Measurements from ENCODE around the gene ULBP3.
A peak's percentile ranks its signal among the peaks of the same experiment; 100 is the strongest.
"Not testable (repeated sequence)": the region's sequence is repeated elsewhere in the genome, so short reads cannot be mapped to it uniquely, and the experiment has no call there.

ULBP3 gene

DNA sequence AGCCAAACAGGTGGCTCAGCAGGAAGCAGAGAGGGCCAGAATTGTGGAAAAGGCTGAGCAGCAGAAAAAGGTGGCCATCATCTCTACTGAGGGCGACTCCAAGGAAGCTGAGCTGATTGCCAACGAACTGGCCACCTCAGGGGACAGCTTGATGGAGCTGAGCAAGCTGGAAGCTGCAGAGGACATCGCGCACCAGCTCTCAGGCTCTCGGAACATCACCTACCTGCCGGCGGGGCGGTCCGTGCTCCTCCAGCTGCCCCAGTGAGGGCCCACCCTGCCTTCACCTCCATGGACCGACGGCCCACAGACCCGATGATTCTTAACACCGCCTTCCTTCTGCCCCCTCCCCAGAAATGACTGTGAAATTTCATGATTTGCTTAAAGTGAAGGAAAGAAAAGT lies 25.8 kb downstream of the ULBP3 start:
- no peak for DNase-seq (ENCODE audit: low read depth)

DNA sequence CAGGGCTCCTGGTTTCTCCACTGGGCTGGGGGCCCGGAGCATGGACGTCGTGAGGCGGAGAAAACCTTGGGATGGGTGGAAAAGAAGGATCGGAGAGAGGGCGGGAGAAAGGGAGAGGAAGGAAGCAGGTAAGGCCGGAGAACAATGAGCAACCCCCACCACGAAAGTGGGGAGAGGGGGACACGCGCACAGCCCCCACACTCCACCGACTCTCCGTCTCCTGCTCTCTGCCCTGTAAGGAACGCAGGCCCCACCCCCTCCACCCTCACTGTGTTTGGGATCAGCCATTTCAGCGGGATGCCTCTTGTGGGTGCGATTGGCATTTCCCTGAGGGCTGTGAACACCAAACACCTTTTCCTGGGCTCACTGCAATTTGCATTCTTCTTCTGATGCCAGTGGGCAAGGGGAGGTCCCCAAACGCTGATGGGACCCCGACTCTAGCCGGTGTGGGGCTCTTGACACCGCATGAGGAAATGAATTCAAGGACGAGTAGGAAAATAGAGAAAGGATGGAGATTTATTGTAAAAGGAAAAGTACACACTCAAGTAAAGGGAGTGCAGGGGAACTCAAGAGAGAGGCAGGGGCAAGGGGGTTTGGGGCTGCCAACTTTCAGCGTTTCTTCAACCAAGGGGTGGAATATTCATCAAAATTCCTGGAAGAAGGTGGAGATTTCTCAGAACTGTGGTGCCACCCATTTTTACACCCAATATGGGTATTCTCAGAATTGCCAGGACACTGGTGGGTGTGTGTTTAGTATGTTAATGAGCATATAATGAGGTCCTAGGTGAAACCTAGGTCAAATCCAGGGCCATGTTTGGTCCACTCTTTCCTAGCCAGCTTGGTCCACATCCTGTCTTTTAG lies 30.5 kb downstream of the ULBP3 start:
- no peak for DNase-seq (ENCODE audit: low read depth)

DNA sequence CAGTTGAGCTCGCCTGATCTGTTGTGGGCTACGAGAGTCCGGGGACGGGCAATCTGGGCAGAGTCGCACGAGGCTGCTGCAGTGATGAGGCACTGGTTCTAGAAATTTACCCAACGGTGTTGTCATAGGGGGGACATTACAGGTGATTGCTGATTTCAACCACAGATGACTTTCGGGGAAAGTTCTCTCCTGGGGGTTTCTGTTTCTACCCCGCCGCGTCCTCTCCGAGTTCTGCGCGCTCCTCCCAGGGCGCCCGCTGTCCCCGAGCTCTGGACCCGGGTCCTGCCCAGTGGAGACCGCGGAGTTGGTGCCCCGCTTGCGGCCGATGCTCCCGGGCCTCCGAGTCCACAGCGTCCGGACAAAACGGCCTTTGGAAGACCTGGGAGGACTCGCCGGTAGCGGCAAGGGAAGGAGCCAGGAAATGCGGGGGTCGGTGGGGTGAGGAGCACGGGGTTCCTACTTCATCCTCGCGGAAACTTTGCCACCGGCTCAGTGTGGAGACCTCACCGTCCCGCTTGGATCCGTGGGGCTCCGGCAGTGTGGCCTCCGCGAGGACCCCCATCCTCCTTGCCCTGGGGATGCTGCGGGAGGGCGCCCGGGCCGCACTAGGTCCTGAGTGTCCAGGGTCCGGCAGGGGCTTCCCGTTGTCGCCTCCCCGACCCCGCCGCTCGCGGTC lies 31.3 kb downstream of the ULBP3 start:
- DNase-seq (ENCODE audit: low read depth), result no peak

DNA sequence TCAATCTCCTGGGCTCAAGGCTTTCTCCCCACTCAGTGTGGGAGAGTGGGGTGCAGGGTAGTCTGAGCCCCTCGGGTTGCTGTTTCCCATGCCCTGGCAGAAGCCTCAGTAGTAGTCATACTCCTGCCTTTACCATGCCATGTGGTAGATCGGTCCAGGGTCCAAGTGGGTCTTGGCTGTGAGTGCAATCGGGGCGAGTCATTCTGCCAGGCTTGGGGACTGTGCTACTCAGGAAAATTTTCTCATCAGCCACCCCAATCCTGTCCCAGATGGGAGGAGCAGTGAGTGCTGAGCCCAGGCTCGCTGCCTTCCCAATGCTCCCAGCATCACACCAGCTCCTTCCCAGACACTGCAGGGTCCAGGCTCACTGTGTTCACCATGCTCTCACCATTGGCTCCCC lies 32.8 kb downstream of the ULBP3 start:
- DNase-seq (ENCODE audit: low read depth), result no peak

DNA sequence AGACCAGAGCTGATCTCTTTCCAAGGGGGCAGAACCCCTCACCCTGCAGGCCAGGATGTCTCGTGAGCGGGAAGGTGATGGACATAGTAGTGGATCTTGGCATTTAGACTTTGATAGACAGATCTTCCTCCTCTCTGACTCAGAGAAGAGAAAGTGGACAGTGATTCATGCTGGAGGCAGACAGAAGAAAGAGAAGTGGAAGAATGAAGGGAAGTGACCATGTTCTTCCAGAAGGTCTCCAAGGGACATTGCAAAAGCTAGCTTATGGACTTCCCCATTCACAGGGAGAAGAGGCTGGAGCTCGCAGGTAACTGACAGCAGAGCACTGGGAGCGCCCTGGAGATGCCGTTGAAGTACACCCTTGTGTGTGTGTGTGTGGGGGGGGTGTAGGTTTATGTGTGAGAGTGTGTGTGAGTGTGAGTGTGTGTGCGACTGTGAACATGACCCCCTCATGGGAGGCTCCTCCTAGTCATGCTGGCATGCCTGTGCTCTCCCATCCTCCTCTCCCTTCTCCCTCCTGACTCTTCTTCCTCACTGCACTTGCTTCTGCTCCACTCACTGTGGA lies 35.6 kb downstream of the ULBP3 start:
- no peak for DNase-seq (ENCODE audit: low read depth)

DNA sequence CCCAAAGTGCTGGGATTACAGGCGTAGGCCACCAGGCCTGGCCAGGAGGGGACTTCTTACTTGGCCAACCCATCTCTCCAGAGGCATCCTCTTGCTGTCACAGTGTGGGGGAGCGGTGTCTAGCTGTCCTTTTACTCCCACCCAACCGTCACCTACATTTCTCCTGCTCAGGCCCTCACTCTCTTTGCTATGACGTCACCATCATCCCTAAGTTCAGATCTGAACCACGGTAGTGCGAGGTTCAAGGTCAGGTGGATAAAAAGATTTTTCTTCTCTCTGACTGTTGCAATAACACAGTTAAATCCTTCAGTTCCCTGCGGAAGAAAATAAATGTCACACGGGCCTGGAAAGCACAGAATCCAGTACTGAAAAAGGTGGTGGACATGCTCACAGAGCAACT lies 36.3 kb downstream of the ULBP3 start:
- DNase-seq (ENCODE audit: low read depth), result no peak

DNA sequence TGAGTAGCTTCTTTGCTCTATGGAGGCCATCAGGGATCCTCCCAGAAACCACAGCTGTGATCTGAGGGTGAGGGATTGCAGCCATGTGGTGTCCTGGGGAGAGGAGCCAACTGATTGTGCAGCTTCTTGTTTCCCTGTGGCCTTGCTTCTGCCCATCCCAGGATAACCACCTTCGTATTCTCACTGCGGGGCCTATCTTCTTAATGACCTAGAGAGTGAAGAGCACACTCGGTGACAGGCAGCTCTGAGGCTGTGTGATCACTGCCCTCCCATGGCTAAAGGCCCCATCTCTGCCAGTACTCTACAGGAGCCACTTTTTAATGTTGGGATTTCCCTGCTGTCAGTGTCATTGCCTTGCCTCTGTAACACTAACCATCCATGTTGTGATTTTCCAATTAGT lies 38.3 kb downstream of the ULBP3 start:
- DNase-seq (ENCODE audit: low read depth), result no peak

DNA sequence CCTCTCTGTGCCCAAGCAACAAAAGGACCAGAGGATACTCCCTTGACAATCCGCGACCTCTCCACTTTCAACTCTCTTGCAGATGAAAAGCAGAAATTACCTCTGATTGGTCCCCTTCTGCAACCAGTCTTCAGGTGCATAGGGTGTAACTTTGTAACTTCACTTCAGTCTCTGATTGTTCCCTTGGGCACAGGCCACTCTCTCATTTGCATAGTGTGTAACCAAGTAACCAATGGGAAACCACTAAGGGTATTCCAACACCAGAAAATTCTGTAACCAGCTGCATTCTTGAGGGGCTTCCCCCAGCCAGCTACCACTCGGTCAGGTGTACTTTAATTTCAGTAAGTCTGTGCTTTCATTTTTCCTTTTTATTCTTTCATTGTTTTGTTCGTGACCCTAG lies 39.2 kb downstream of the ULBP3 start:
- DNase-seq (ENCODE audit: low read depth), result no peak

DNA sequence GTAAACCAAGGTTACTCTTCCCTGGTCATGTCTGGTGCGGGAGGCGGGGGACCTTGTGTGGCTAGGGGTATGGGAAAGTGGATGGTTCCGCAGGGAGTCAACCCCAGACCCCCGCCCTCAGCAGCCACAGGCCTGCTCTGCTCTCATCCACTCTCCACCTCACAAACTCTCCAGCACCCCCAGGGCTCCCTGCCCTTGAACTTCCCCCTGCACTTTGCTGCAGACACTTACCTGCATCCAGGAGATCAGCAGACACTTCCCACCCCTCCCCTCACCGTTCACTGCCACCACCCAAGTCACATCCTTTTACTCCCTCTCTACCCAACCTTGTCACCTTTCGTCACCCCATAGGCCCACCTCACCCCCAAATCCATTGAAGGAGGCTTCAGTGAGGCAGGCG lies 39.6 kb downstream of the ULBP3 start:
- no peak for DNase-seq (ENCODE audit: low read depth)

DNA sequence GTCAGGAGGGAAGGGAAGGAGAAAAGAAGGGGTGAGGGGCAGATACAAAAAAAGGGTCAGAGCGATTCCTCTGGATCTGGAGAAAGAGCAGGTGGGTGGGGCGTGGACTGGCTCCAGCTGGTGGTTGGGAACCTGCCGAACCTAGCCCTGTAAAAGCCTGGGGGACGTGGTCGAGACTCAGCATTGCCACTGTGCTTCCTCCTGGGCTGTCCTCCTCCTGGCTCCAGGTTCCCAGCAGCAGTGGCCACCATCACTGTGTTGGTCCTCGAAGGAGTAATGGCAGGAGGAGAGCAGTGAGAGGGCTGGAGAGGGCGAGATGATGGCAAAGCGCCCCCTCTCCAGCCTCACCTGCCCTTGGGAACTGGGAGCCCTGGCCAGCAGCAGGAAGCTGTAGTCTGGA lies 40.1 kb downstream of the ULBP3 start:
- DNase-seq (ENCODE audit: low read depth), result no peak

DNA sequence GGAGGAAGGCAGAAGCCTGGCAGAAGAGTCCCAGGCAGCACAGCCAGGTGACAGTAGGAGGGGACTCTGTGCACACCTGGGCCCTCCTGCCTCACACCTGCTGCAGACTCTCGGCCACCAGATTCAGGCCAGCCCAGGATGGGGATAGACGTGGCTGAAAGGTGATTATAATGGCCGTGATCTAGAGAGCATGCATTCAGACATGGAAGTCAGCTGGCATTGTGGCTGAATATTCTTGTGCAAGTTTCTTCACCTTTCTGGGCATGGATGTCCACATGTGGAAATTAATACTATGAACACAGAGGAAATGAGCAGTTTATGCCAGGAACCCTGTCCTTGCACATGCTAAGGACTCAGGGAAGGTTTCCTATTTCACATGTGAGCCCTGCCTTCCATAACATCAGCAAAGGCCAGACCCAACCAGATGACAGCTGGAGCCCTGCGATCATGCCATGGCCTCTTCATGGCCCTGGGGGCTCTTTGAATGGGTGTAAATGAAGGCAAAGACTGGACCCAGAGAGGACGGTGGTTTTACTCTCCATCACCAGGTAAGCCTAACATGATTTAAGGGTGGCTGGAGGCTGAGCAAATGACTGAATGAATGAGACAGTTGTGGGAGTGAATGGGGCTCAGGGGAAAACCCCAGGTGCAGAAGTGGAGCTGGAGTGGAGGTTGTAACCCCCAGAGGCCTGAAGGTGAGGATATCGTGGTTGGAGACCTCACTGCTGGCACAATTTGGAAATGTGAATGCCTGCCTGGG lies 40.9 kb downstream of the ULBP3 start:
- DNase-seq (ENCODE audit: low read depth), result no peak

DNA sequence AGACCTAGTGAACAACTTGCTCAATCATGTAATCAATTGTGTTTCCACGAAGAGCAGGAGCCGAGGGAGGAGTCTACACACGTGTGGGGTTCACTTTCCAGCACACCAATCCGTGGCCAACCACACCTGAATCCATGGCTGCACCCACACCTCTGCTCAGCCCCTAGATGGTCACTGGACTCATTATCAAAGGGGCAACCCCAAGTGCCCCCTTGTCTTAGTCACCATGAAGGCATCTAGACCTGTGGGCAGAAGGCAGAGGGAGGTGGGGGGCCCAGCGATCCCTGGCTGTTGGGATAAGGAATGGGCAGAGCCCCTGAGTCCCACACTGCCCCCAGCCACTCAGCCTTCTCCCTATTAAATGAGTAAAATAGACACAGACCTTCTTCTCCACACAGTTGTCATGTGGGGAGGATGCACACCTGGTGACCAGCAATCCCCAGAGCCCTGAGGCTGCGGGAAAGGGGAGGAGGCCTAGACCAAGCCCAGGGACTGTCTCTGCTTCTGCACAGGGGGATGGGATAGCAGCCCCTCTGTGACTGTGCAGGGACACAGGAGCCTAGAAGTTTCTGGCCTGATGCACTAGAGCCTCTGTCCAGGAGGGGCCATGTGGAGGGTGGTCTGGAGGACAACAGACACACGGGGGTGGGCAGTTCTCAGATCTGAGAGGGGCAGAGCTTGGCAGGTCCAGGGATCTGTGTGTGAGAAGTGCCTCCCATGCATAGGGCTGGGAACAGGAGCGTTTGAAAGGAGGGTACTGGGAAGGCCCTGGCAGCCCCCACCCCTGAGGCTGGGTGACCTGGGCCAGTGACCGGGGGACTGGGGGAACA lies 41.7 kb downstream of the ULBP3 start:
- DNase-seq (ENCODE audit: low read depth), result no peak

DNA sequence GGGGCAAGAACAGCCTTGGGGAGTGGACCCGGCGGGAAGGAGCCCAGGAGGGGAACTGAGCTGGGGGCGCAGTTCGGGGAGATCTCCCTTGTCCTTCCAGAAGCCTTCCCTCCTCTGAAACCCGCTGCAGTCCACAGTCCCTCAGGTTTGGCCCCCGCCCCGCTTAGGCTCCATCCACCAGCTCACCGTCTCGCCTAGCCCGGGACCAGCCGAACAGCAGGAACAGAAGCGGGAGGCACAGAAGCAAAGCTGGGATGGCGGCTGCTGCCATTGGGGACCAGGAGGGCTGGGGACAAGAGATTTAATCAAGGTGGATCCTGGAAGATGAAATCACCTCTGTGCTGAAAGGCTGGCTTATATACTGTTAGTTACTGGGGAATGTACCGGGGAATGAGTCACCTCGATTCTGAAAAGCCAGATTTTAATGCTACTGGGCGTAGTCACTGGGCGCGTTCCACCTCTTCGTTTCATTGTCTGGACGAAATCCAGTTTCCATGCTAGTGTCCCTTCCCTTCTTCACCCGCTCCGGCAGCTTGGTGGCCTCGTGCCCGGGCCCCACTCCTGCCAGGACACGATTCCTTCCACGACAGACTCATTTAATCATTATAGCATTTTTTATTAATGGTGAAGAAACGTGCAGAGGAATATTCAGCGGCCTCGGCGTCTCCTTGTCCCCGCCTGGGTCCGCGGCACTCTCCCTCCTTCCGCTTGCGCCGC lies 43.6 kb downstream of the ULBP3 start, which contains the start of gene RAET1L:
RAET1L (minus strand) TSS at position 332 of the 717 bp plus-strand sequence; CDS start at position 271, 61 bp downstream.
- DNase-seq (ENCODE audit: low read depth), result no peak

DNA sequence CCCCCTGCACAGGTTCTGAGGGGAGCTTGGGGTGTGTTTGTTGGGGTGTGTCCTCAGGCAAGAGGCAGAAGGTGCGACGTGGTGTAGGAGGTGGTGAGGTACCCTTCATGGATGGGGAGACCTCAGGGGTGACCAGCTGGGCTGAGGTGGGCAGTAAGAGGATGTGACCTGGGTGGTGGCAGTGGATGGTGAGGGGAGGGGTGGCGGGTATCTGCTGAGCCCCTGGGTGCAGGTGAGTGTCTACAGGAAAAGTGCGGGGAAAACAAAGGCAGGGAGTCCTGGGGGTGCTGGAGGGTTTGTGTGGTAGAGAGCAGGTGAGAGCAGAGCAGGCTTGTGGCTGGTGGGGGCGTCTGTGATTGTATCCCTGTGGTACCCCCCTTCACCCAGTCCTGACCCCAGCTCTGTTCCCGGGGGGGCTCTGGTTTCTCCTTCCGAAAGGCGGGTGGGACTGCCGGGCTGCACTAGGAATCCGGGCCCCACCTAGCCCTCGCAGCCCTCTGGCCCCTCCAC lies 44.2 kb downstream of the ULBP3 start:
- no peak for DNase-seq (ENCODE audit: low read depth)

DNA sequence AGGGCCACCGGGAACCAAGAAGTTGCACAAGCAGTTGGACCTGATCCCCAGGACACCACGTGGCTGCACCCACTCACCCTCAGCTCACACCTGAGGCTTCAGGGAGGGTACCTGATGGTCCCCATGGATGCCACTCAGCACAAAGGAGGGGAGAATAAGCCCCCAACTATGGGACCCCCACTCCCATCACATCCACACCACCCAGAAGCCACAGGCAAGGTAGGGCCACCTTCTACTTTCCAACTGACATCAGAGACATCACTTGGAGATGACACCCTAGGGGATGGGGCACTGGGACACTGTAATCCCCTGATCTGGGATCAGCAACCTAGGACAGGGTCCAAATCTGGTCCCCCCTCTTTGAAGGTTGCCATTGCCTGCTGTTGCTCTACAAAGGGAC lies 44.9 kb downstream of the ULBP3 start:
- DNase-seq (ENCODE audit: low read depth), result not testable (repeated sequence)

DNA sequence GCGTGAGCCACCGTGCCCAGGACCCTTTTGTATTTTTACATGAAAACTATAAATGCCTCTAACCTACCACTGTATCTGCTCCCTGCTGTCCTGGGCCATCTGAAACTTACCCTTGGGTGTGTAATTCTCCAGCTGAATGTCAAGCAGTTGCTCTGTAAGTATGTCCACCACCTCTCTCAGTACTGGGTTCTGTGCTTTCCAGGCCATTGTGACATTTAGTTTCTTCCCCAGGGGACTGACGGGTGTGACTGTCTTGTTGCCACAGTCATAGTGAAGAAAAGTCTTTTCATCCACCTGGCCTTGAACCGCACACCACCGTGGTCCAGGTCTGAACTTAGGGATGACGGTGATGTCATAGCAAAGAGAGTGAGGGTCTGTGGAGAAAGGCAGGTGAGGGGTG lies 47.1 kb downstream of the ULBP3 start:
- DNase-seq (ENCODE audit: low read depth), result not testable (repeated sequence)

DNA sequence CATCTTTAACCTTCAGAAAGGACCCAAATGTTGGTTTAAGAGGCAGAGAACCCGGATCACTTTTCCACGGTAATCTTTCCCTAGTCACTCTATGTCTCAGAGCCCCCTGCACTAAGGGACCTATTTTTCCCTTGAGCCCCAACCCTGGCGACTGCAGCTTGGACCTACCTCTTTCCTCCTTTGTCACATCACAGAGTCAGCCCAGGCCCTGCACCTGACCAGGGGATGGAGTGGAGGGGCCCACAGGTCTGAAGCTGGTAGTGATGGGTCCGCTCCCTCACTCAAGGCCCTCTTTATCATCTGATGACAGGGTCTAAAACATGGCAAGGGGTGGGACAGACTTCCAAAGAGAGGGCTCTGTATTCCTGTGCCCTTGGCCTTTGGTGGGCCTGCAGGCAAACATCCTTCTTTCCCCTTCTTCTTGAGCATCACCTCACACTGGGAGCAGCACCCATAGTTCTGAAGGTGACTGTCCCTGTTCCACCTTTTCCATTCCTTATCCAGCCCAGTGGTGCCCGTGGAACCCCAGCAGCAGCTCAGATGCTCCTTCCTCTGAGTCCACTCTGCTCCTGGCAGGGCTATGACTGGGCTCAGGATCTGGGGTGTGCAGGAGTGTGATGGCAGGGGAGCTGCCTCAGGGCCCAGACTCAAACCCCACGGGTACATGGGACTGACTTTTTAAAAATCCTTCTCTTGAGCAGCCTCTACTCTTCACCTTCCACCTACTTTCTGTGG lies 49.9 kb downstream of the ULBP3 start:
- no peak for DNase-seq (ENCODE audit: low read depth)

DNA sequence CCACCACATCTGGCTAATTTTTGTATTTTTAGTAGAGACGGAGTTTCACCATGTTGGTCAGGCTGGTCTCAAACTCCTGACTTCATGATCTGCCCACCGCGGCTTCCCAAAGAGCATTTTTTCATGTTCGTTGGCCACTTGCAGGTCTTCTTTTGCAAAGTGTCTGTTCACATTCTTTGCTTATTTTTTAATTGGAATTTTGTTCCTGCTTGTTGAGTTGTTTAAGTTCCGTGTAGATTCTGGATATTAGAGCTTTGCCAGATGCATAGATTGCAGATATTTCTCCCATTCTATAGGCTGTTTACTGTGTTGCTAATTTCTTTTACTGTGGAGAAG lies 51.8 kb downstream of the ULBP3 start:
- not testable (repeated sequence) for DNase-seq (ENCODE audit: low read depth)

DNA sequence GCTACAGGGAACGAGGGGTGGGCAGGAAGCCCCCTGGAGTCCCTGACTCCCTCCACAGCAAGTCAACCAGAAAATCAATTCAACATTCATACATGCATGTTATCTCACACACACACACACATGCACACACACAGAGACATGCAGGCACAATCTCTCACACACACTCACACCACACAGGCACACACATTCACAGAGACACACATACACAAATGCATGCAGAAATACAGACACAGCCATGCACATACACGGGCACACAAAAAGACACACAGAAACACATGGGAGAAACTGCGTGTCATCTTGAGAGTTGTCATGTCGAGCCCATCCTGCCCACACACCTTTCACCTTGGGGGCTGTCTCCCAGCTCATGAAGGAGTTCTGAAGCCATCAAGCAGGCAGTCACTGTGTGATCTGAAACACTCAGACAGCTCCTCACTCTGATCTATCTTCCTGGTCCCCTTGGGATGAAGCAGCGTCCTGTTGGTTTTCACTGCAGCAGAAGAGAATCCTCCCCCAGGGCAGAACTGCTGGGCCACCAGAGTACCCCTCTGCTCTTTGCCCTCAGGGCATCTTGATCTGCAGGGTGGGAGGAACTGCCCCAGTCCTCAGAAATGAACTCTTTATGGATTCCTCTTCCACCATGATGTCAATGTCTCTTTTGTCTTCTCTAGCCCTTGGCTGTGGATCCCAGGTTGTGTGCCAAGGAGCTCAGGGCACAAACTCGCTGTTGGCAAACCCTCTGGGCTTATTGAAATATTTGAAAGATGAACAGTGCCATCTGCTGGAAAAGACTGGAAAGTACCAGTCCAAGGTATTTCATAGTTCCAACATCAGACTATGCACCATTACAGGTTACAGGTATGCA lies 52.4 kb downstream of the ULBP3 start:
- peak; percentile 27 for DNase-seq (ENCODE audit: low read depth)
